Measurements from ENCODE around the gene GNAS. TPM values are rescaled to one million over a fixed set of nuclear protein-coding genes. Genes with fewer than 3 reads are reported as not detected.
"Not testable (repeated sequence)": the region's sequence is repeated elsewhere in the genome, so short reads cannot be mapped to it uniquely, and the experiment has no call there.

The GNAS gene
- total RNA-seq, 1 donor from 2014 or later, result 1,218 TPM

- Mint-ChIP-seq H3K4me1 (no peaks in the 10 kb centered on the region), H3K4me3 (no peak overlapping the region), H3K27me3 (ENCODE audit: low read depth) (peaks cover 5% of the 10 kb centered on the region), H3K36me3 (peaks cover 17% of the 10 kb centered on the region), H3K27ac (no peak overlapping the region), H3K9me3 (peaks cover 6% of the 10 kb centered on the region)
- no peak for TF ChIP-seq CTCF (IDR thresholded peaks at IDR 0.05; ENCODE audit: unreplicated experiment)
- DNase-seq (ENCODE audit: low spot score in 2 of 2, unreplicated experiment in 2 of 2), result no peak
Observed at GRCh38 chr20:58816957-58817651, 35.4 kb upstream of the GNAS start.

- Mint-ChIP-seq H3K4me1 (no peaks in the 10 kb centered on the region), H3K27me3 (ENCODE audit: low read depth) (peaks cover 4% of the 10 kb centered on the region), H3K36me3 (peaks cover 17% of the 10 kb centered on the region), H3K27ac (no peak overlapping the region), H3K9me3 (peaks cover 6% of the 10 kb centered on the region), H3K4me3 (no peak overlapping the region)
- TF ChIP-seq CTCF (IDR thresholded peaks at IDR 0.05; ENCODE audit: unreplicated experiment), result no peak
- no peak for DNase-seq (ENCODE audit: low spot score in 2 of 2, unreplicated experiment in 2 of 2)
Observed at GRCh38 chr20:58817748-58818147, 34.8 kb upstream of the GNAS start.

- Mint-ChIP-seq H3K4me1 (no peaks in the 10 kb centered on the region), H3K9me3 (peaks cover 6% of the 10 kb centered on the region), H3K4me3 (no peak overlapping the region), H3K27ac (no peak overlapping the region), H3K27me3 (ENCODE audit: low read depth) (peaks cover under 1% of the 10 kb centered on the region), H3K36me3 (peaks cover 17% of the 10 kb centered on the region)
- TF ChIP-seq CTCF (IDR thresholded peaks at IDR 0.05; ENCODE audit: unreplicated experiment), result no peak
- no peak for DNase-seq (ENCODE audit: low spot score in 2 of 2, unreplicated experiment in 2 of 2)
Observed at GRCh38 chr20:58818586-58819285, 33.8 kb upstream of the GNAS start.

GRCh38 chr20:58819921-58820320 lies 32.6 kb upstream of the GNAS start:
- no peak for DNase-seq (ENCODE audit: low spot score in 2 of 2, unreplicated experiment in 2 of 2)
- Mint-ChIP-seq H3K36me3 (peaks cover 17% of the 10 kb centered on the region), H3K27ac (no peak overlapping the region), H3K4me1 (no peaks in the 10 kb centered on the region), H3K9me3 (peaks cover 6% of the 10 kb centered on the region), H3K4me3 (no peak overlapping the region), H3K27me3 (ENCODE audit: low read depth) (no peaks in the 10 kb centered on the region)
- no peak for TF ChIP-seq CTCF (IDR thresholded peaks at IDR 0.05; ENCODE audit: unreplicated experiment)

- H3K36me3 Mint-ChIP-seq, result peaks cover 17% of the 10 kb centered on the region
- not testable (repeated sequence) for DNase-seq (ENCODE audit: low spot score in 2 of 2, unreplicated experiment in 2 of 2); H3K9me3 Mint-ChIP-seq
Observed at GRCh38 chr20:58820515-58820914, 32.0 kb upstream of the GNAS start.

GRCh38 chr20:58822149-58822548 lies 30.4 kb upstream of the GNAS start:
- Mint-ChIP-seq H3K4me1 (no peaks in the 10 kb centered on the region), H3K27me3 (ENCODE audit: low read depth) (no peaks in the 10 kb centered on the region), H3K9me3 (peaks cover 6% of the 10 kb centered on the region), H3K4me3 (no peak overlapping the region), H3K27ac (no peak overlapping the region), H3K36me3 (peaks cover 17% of the 10 kb centered on the region)
- no peak for TF ChIP-seq CTCF (IDR thresholded peaks at IDR 0.05; ENCODE audit: unreplicated experiment)
- DNase-seq (ENCODE audit: low spot score in 2 of 2, unreplicated experiment in 2 of 2), result no peak

More at GRCh38 chr20:58820515-58820914, 32.0 kb upstream of the GNAS start:
- not testable (repeated sequence) for H3K27me3 Mint-ChIP-seq (ENCODE audit: low read depth); H3K4me3 Mint-ChIP-seq; H3K27ac Mint-ChIP-seq; H3K4me1 Mint-ChIP-seq
